HL-60 (cell line): ENCODE data around the gene OR10D3.

ENCODE experiments used
- DNase-seq, 2 experiments: peaks; one replicate each; pipeline ENCODE4 v3.0.0-alpha.2; 2010 to 2020; ENCODE audit warnings: low read depth in 1 of 2, low spot score in 1 of 2
- H3K27ac ChIP-seq: fragments of 250-450 bp; sonication (Bioruptor Pico); replicated peaks from 2 replicates; pipeline ENCODE4 v1.5.1; 2020; ENCODE audit warnings: mild to moderate bottlenecking, moderate library complexity
- H3K27me3 ChIP-seq: fragments of 250-450 bp; sonication (Bioruptor Pico); 2 replicates; pipeline ENCODE4 v1.5.1; 2021; ENCODE audit warnings: mild to moderate bottlenecking, moderate library complexity; ENCODE audit not compliant: insufficient read depth, poor library complexity, severe bottlenecking
- H3K4me3 ChIP-seq: replicated peaks from 2 replicates; pipeline ENCODE4 v1.5.1; 2011; ENCODE audit warnings: mild to moderate bottlenecking, control low read depth, low read length; ENCODE audit not compliant: insufficient read depth
- GABPA ChIP-seq: IDR thresholded peaks from 2 replicates; pipeline ENCODE4 v1.6.1; 2012; ENCODE audit warnings: low read depth
- POLR2AphosphoS5 ChIP-seq: IDR thresholded peaks from 2 replicates; pipeline ENCODE4 v1.6.1; 2012; ENCODE audit warnings: low read depth
- SPI1 ChIP-seq: IDR thresholded peaks from 2 replicates; pipeline ENCODE4 v1.6.1; 2012; ENCODE audit warnings: low read depth, mild to moderate bottlenecking, borderline replicate concordance
- TF ChIP-seq, protein P1 (sequence below): IDR thresholded peaks from 2 replicates; pipeline ENCODE4 v1.6.1; 2012; ENCODE audit warnings: low read depth; ENCODE audit not compliant: insufficient replicate concordance
- TF ChIP-seq, protein P2 (sequence below): IDR thresholded peaks from one replicate; pipeline ENCODE4 v1.5.1; 2011; ENCODE audit warnings: low read length, control low read depth, inconsistent platforms; ENCODE audit not compliant: insufficient read depth

OR10D3 gene

DNA sequence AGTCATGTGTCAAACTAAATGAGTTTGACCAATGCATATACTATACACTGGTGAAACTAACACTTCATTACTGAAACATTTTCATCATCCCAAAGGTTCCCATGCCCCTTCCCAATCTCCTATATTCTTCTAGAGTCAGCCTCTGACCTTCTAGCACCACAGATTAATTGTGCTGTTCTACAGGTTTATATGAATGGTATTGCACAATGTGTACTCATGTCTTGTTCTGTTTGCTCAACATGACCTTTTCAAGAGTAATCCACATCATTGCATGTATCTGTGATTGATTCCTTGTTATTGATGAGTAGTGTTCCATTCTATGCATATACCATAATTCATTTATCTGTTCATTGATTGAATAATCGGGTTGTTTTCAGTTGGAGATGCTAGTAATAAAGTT, 50.2 kb downstream of the OR10D3 start:
- no peak for DNase-seq
- Histone ChIP-seq H3K27ac (no peak overlapping the region), H3K4me3 (no peak overlapping the region), H3K27me3 (no peaks in the 10 kb centered on the region)
- no peak for TF ChIP-seq SPI1
- TF ChIP-seq POLR2AphosphoS5, result no peak
- TF ChIP-seq GABPA, result no peak
- TF ChIP-seq, protein P1, sequence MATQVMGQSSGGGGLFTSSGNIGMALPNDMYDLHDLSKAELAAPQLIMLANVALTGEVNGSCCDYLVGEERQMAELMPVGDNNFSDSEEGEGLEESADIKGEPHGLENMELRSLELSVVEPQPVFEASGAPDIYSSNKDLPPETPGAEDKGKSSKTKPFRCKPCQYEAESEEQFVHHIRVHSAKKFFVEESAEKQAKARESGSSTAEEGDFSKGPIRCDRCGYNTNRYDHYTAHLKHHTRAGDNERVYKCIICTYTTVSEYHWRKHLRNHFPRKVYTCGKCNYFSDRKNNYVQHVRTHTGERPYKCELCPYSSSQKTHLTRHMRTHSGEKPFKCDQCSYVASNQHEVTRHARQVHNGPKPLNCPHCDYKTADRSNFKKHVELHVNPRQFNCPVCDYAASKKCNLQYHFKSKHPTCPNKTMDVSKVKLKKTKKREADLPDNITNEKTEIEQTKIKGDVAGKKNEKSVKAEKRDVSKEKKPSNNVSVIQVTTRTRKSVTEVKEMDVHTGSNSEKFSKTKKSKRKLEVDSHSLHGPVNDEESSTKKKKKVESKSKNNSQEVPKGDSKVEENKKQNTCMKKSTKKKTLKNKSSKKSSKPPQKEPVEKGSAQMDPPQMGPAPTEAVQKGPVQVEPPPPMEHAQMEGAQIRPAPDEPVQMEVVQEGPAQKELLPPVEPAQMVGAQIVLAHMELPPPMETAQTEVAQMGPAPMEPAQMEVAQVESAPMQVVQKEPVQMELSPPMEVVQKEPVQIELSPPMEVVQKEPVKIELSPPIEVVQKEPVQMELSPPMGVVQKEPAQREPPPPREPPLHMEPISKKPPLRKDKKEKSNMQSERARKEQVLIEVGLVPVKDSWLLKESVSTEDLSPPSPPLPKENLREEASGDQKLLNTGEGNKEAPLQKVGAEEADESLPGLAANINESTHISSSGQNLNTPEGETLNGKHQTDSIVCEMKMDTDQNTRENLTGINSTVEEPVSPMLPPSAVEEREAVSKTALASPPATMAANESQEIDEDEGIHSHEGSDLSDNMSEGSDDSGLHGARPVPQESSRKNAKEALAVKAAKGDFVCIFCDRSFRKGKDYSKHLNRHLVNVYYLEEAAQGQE, result no peak
- TF ChIP-seq, protein P2, sequence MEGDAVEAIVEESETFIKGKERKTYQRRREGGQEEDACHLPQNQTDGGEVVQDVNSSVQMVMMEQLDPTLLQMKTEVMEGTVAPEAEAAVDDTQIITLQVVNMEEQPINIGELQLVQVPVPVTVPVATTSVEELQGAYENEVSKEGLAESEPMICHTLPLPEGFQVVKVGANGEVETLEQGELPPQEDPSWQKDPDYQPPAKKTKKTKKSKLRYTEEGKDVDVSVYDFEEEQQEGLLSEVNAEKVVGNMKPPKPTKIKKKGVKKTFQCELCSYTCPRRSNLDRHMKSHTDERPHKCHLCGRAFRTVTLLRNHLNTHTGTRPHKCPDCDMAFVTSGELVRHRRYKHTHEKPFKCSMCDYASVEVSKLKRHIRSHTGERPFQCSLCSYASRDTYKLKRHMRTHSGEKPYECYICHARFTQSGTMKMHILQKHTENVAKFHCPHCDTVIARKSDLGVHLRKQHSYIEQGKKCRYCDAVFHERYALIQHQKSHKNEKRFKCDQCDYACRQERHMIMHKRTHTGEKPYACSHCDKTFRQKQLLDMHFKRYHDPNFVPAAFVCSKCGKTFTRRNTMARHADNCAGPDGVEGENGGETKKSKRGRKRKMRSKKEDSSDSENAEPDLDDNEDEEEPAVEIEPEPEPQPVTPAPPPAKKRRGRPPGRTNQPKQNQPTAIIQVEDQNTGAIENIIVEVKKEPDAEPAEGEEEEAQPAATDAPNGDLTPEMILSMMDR, result no peak
